Esophagus (tissue), 2 donors: Measurements from ENCODE around the gene CPTP. TPM values are rescaled to one million over a fixed set of nuclear protein-coding genes. Genes with fewer than 3 reads are reported as not detected.

Source experiments
- H3K27ac ChIP-seq, 2 donors: one replicate each; pipeline ENCODE4 v1.5.1; 2013; ENCODE audit warnings: low read depth in 2 of 2, mild to moderate bottlenecking in 2 of 2, inconsistent platforms in 1 of 2, low read length in 1 of 2, moderate library complexity in 1 of 2
- H3K27me3 ChIP-seq, 2 donors: one replicate each; pipeline ENCODE4 v1.6.1; 2013; ENCODE audit warnings: low read length in 2 of 2, control low read depth in 1 of 2, mild to moderate bottlenecking in 1 of 2; ENCODE audit not compliant: insufficient read depth in 2 of 2, control insufficient read depth in 1 of 2
- H3K36me3 ChIP-seq, 2 donors: one replicate each; pipeline ENCODE4 v1.6.1; 2013; ENCODE audit warnings: low read length in 1 of 2; ENCODE audit not compliant: control insufficient read depth in 2 of 2, insufficient read depth in 2 of 2
- H3K4me1 ChIP-seq, 2 donors: one replicate each; pipeline ENCODE4 v1.6.1; 2013; ENCODE audit warnings: low read length in 1 of 2; ENCODE audit not compliant: control insufficient read depth in 2 of 2, insufficient read depth in 2 of 2
- H3K4me3 ChIP-seq, 2 donors: one replicate each; pipeline ENCODE4 v1.5.1; 2013; ENCODE audit warnings: low read length in 2 of 2, mild to moderate bottlenecking in 2 of 2, low read depth in 1 of 2, moderate library complexity in 1 of 2
- H3K9me3 ChIP-seq, 2 donors: one replicate each; pipeline ENCODE4 v1.6.1; 2013; ENCODE audit warnings: mild to moderate bottlenecking in 2 of 2, low read depth in 1 of 2, low read length in 1 of 2, moderate library complexity in 1 of 2; ENCODE audit not compliant: control insufficient read depth in 2 of 2, insufficient read depth in 1 of 2
- WGBS, 2 donors: extraction: QIAGEN DNeasy Blood & Tissue Kit; methylation state at CpG; one replicate each; pipeline ENCODE4 v1.1.7; 2013; 5-methylcytosine and 5-hydroxymethylcytosine counted together
- polyA plus RNA-seq, 2 donors: library from polyadenylated mRNA; stranded (reverse); fragments of 200-250 nt; gene quantifications; one replicate each; pipeline ENCODE4 v1.2.3, GENCODE V29; 2013
- donor health status: healthy with polysubstance abuse.
- donor health status: Bipolar disorder and iron deficiency.

Gene CPTP
- polyA plus RNA-seq, 2 donors: 38.3 to 73.1 TPM

DNA sequence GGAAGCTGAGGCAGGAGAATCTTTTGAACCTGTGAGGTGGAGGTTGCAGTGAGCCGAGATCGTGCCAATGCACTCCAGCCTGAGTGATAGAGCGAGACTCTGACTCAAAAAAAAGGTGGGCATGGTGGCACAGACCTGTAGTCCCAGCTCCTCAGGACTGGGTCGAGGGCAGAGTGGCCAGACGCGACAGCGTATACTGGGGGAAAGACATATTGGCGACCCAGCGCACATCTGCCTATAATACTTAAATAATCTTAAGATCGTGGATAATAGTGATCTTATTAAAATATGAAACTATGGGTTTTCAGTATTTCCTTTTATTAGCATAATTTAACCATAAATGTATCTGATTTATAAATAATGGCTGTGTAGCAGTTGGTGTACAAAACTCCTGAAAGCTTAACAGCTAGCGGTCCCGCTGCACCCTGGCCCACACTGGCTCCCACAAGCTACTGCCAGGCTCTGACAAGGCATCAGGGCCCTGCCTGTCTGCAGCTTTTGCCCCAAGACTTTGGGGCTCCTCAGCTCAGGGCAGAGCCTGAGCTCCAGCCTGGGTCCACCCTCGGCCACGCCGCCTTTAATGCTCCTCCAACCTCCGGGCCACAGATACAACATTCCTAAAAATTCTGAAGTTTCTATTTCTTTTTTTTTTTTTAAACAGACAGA lies 53.1 kb downstream of the CPTP start:
- Histone ChIP-seq H3K36me3 (peaks cover 0 to 12% of the 10 kb centered on the region in 2 donors), H3K9me3 (no peaks in the 10 kb centered on the region), H3K4me3 (no peak overlapping the region), H3K27ac (no peak overlapping the region), H3K4me1 (peaks cover 11% of the 10 kb centered on the region in 2 donors), H3K27me3 (no peaks in the 10 kb centered on the region)
- 95% methylated on average over 16 of the region's 16 CpGs for WGBS, 2 donors

Other genes starting within 250 kb of the CPTP start
- gene C1orf159, start 208.7 kb upstream of the CPTP start, polyA plus RNA-seq: 10 to 100 TPM; 13.0 to 27.5 TPM
- gene TTLL10, start 150.9 kb upstream of the CPTP start, polyA plus RNA-seq: under 1 TPM; 0.28 to 0.43 TPM
- 1 to 10 TPM; 1.9 to 4.3 TPM for gene TNFRSF18, start 118.2 kb upstream of the CPTP start, polyA plus RNA-seq
- gene TNFRSF4, start 110.6 kb upstream of the CPTP start, polyA plus RNA-seq: 1 to 10 TPM in 1 of 2 donors, under 1 TPM in 1; 0.73 to 1.1 TPM
- gene SDF4, start 92.8 kb upstream of the CPTP start, polyA plus RNA-seq: 10 to 100 TPM; 43.9 to 68.0 TPM
- gene B3GALT6, start 92.6 kb upstream of the CPTP start, polyA plus RNA-seq: 1 to 10 TPM; 4.5 to 6.7 TPM
- 1 to 10 TPM; 1.6 to 3.0 TPM for gene C1QTNF12, start 78.1 kb upstream of the CPTP start, polyA plus RNA-seq
- 10 to 100 TPM; 38.2 to 40.9 TPM for gene UBE2J2, start 50.9 kb upstream of the CPTP start, polyA plus RNA-seq
- 1 to 10 TPM; 2.8 to 9.9 TPM for gene SCNN1D, start 44.4 kb upstream of the CPTP start, polyA plus RNA-seq
- gene ACAP3, start 16.9 kb upstream of the CPTP start, polyA plus RNA-seq: 100 to 1,000 TPM in 1 of 2 donors, 10 to 100 TPM in 1; 47.7 to 120 TPM
- 10 to 100 TPM; 24.4 to 24.8 TPM for gene PUSL1, start 16.2 kb upstream of the CPTP start, polyA plus RNA-seq
- gene INTS11, start 142 bp upstream of the CPTP start, polyA plus RNA-seq: 100 to 1,000 TPM in 1 of 2 donors, 10 to 100 TPM in 1; 74.1 to 127 TPM
- gene TAS1R3, start 6.5 kb downstream of the CPTP start, polyA plus RNA-seq: 1 to 10 TPM in 1 of 2 donors, under 1 TPM in 1; 0.28 to 1.9 TPM
- 100 to 1,000 TPM in 1 of 2 donors, 10 to 100 TPM in 1; 57.5 to 107 TPM for gene DVL1, start 24.6 kb downstream of the CPTP start, polyA plus RNA-seq
- 10 to 100 TPM in 1 of 2 donors, 1 to 10 TPM in 1; 7.5 to 14.7 TPM for gene MXRA8, start 33.8 kb downstream of the CPTP start, polyA plus RNA-seq
- gene AURKAIP1, start 50.4 kb downstream of the CPTP start, polyA plus RNA-seq: 100 to 1,000 TPM; 155 to 158 TPM
- 100 to 1,000 TPM in 1 of 2 donors, 10 to 100 TPM in 1; 97.9 to 210 TPM for gene CCNL2, start 74.5 kb downstream of the CPTP start, polyA plus RNA-seq
- 100 to 1,000 TPM in 1 of 2 donors, 10 to 100 TPM in 1; 59.1 to 148 TPM for gene MRPL20, start 82.5 kb downstream of the CPTP start, polyA plus RNA-seq
- 10 to 100 TPM; 10.6 to 12.4 TPM for gene ANKRD65, start 96.5 kb downstream of the CPTP start, polyA plus RNA-seq
- 10 to 100 TPM; 21.0 to 21.4 TPM for gene VWA1, start 110.9 kb downstream of the CPTP start, polyA plus RNA-seq
- gene ATAD3C, start 124.9 kb downstream of the CPTP start, polyA plus RNA-seq: 1 to 10 TPM; 1.8 to 2.1 TPM
- 10 to 100 TPM; 20.7 to 43.3 TPM for gene ATAD3B, start 147.0 kb downstream of the CPTP start, polyA plus RNA-seq
- gene ATAD3A, start 187.4 kb downstream of the CPTP start, polyA plus RNA-seq: 10 to 100 TPM; 25.4 to 26.1 TPM
- gene TMEM240, start 215.8 kb downstream of the CPTP start, polyA plus RNA-seq: 1 to 10 TPM; 2.1 to 3.1 TPM